AG04450 (cell line): ENCODE data around the gene PHC3. TPM values are rescaled to one million over a fixed set of nuclear protein-coding genes. Genes with fewer than 3 reads are reported as not detected.

Source experiments
- CTCF ChIA-PET: fragments of 300-600, 350-600 bp; formaldehyde crosslinking; extraction: SDS; loops from one replicate; lab custom pipeline; 2022; ENCODE audit warnings: antibody characterized with exemption, inconsistent platforms; lab: Charles Lee
- POLR2A ChIA-PET: fragments of 350-600 bp; formaldehyde crosslinking; extraction: SDS; loops from one replicate; lab custom pipeline; 2021; ENCODE audit warnings: antibody characterized with exemption, inconsistent platforms; lab: Yijun Ruan, JAX
- DNase-seq: peaks from one replicate; pipeline ENCODE4 v3.0.0-alpha.2; 2011; ENCODE audit warnings: low read depth, low spot score
- H3K27ac ChIP-seq: one replicate; pipeline ENCODE4 v1.5.1; 2012; ENCODE audit warnings: low read depth, low read length, control low read depth
- H3K27me3 ChIP-seq: one replicate; pipeline ENCODE4 v1.6.0; 2012; ENCODE audit warnings: low read length; ENCODE audit not compliant: control insufficient read depth, insufficient read depth
- H3K4me3 ChIP-seq: 2 replicates; pipeline ENCODE4 v1.5.1; 2011; ENCODE audit warnings: mild to moderate bottlenecking, low read depth, low read length, control low read depth
- H3K9me3 ChIP-seq: 2 replicates; pipeline ENCODE4 v1.5.1; 2012; ENCODE audit warnings: low read length; ENCODE audit not compliant: control insufficient read depth, insufficient read depth
- CTCF ChIP-seq: IDR thresholded peaks from 2 replicates; pipeline ENCODE4 v1.5.1; 2011; ENCODE audit warnings: low read depth, low read length, control low read depth, inconsistent platforms
- polyA plus RNA-seq: library from polyadenylated mRNA; depleted of rRNA; stranded (reverse); fragments of >200 nt; gene quantifications from 2 replicates; pipeline ENCODE4 v1.2.3, GENCODE V29; 2011

PHC3 gene
- polyA plus RNA-seq, 1 experiment: 58.0 TPM

- no peaks in the 10 kb centered on the region for H3K9me3 ChIP-seq
- no peak overlapping the region for H3K4me3 ChIP-seq
- no peak overlapping the region for H3K27ac ChIP-seq
- no peaks in the 10 kb centered on the region for H3K27me3 ChIP-seq
- CTCF ChIA-PET: no interaction called here
- DNase-seq: no peak
- POLR2A ChIA-PET: no interaction called here
- no peak for TF ChIP-seq CTCF
Measured at GRCh38 chr3:170108955-170109354, 72.6 kb downstream of the PHC3 start.

GRCh38 chr3:170107941-170108340 lies 73.6 kb downstream of the PHC3 start:
- no peaks in the 10 kb centered on the region for H3K27me3 ChIP-seq
- H3K27ac ChIP-seq: no peak overlapping the region
- no peak for DNase-seq
- ChIA-PET POLR2A (no interaction called here), CTCF (no interaction called here)
- TF ChIP-seq CTCF: no peak
- H3K9me3 ChIP-seq: no peaks in the 10 kb centered on the region
- H3K4me3 ChIP-seq: no peak overlapping the region

- no peak overlapping the region for H3K4me3 ChIP-seq
- TF ChIP-seq CTCF: no peak
- no peaks in the 10 kb centered on the region for H3K9me3 ChIP-seq
- no peak overlapping the region for H3K27ac ChIP-seq
- no peaks in the 10 kb centered on the region for H3K27me3 ChIP-seq
- POLR2A ChIA-PET: no interaction called here
- CTCF ChIA-PET: interaction anchor here (0.6 kb wide), 1 partner anchor 1876 kb away, joined by 4 read pairs; no protein-coding TSS in a partner anchor
- DNase-seq: no peak
Measured at GRCh38 chr3:170102431-170102830, 79.1 kb downstream of the PHC3 start.

- Histone ChIP-seq H3K4me3 (no peak overlapping the region), H3K9me3 (no peaks in the 10 kb centered on the region), H3K27ac (no peak overlapping the region), H3K27me3 (no peaks in the 10 kb centered on the region)
- POLR2A ChIA-PET: no interaction called here
- no peak for TF ChIP-seq CTCF
- CTCF ChIA-PET: interaction anchor here (0.6 to 2.2 kb wide), 2 partner anchors 76 to 238 kb away, joined by 3 to 9 read pairs; no protein-coding TSS in a partner anchor
- DNase-seq: no peak
Measured at GRCh38 chr3:170100944-170101343, 80.6 kb downstream of the PHC3 start.

- no peaks in the 10 kb centered on the region for H3K27me3 ChIP-seq
- no peaks in the 10 kb centered on the region for H3K9me3 ChIP-seq
- CTCF ChIA-PET: interaction anchor here (0.6 kb wide), 1 partner anchor 316 kb away, joined by 3 read pairs; no protein-coding TSS in a partner anchor
- H3K27ac ChIP-seq: no peak overlapping the region
- no peak for DNase-seq
- POLR2A ChIA-PET: no interaction called here
- TF ChIP-seq CTCF: no peak
- H3K4me3 ChIP-seq: no peak overlapping the region
Measured at GRCh38 chr3:170098753-170099152, 82.8 kb downstream of the PHC3 start.
